WTC11 (cell line): ENCODE measurements around the gene SKP1. TPM values are rescaled to one million over a fixed set of nuclear protein-coding genes. Genes with fewer than 3 reads are reported as not detected.

Experiments
- ATF3 ChIP-seq: sonication (generic); formaldehyde crosslinking; conservative IDR thresholded peaks from 2 replicates; pipeline ENCODE4 v1.8.1; 2022; ENCODE audit warnings: mild to moderate bottlenecking, missing genetic modification reagents
- CREB1 ChIP-seq: sonication (generic); formaldehyde crosslinking; IDR thresholded peaks from 2 replicates; pipeline ENCODE4 v1.8.0; 2023; ENCODE audit warnings: mild to moderate bottlenecking, missing genetic modification reagents
- CTCF ChIP-seq: fragments of 200-600 bp; IDR thresholded peaks from 2 replicates; pipeline ENCODE4 v1.8.0; 2022; ENCODE audit warnings: antibody characterized with exemption
- ELF4 ChIP-seq: sonication (generic); formaldehyde crosslinking; IDR thresholded peaks from 2 replicates; pipeline ENCODE4 v1.8.1; 2022; ENCODE audit warnings: low read depth, mild to moderate bottlenecking, moderate library complexity, missing genetic modification reagents
- ETV6 ChIP-seq: sonication (generic); formaldehyde crosslinking; IDR thresholded peaks from 2 replicates; pipeline ENCODE4 v1.8.1; 2022; ENCODE audit warnings: mild to moderate bottlenecking, missing genetic modification reagents
- FOXK1 ChIP-seq: sonication (generic); formaldehyde crosslinking; IDR thresholded peaks from 2 replicates; pipeline ENCODE4 v1.8.0; 2022; ENCODE audit warnings: mild to moderate bottlenecking, moderate library complexity, missing genetic modification reagents
- MLX ChIP-seq: sonication (generic); formaldehyde crosslinking; IDR thresholded peaks from 2 replicates; pipeline ENCODE4 v1.8.1; 2023; ENCODE audit warnings: mild to moderate bottlenecking, missing genetic modification reagents, moderate library complexity
- MXD4 ChIP-seq: fragments of 250-450 bp; sonication (Bioruptor Pico); IDR thresholded peaks from 2 replicates; pipeline ENCODE4 v1.8.0; 2021; ENCODE audit warnings: mild to moderate bottlenecking, moderate library complexity, borderline replicate concordance
- MYBL2 ChIP-seq: sonication (generic); formaldehyde crosslinking; IDR thresholded peaks from 2 replicates; pipeline ENCODE4 v1.8.1; 2023; ENCODE audit warnings: mild to moderate bottlenecking, moderate library complexity, missing genetic modification reagents
- OVOL2 ChIP-seq: fragments of 250-450 bp; sonication (Bioruptor Pico); IDR thresholded peaks from 2 replicates; pipeline ENCODE4 v1.9.0; 2021; ENCODE audit warnings: mild to moderate bottlenecking, borderline replicate concordance
- ZNF219 ChIP-seq: sonication (generic); formaldehyde crosslinking; IDR thresholded peaks from 2 replicates; pipeline ENCODE4 v1.8.0; 2023; ENCODE audit warnings: missing genetic modification reagents, mild to moderate bottlenecking, borderline replicate concordance
- ZNF263 ChIP-seq: sonication (generic); formaldehyde crosslinking; IDR thresholded peaks from 2 replicates; pipeline ENCODE4 v1.8.1; 2022; ENCODE audit warnings: low read depth, mild to moderate bottlenecking, moderate library complexity, missing genetic modification reagents
- total RNA-seq: library from RNA; stranded (reverse); gene quantifications from 3 replicates; pipeline ENCODE4 v1.2.3, GENCODE V29; 2021
- TF ChIP-seq, protein P1 (sequence below): fragments of 250-450 bp; sonication (Bioruptor Pico); IDR thresholded peaks from 2 replicates; pipeline ENCODE4 v1.8.0; 2021; ENCODE audit warnings: mild to moderate bottlenecking
- TF ChIP-seq, protein P2 (sequence below): sonication (generic); formaldehyde crosslinking; IDR thresholded peaks from 2 replicates; pipeline ENCODE4 v1.8.0; 2022; ENCODE audit warnings: missing genetic modification reagents
- TF ChIP-seq, protein P3 (sequence below): sonication (generic); formaldehyde crosslinking; IDR thresholded peaks from 2 replicates; pipeline ENCODE4 v1.8.1; 2022; ENCODE audit warnings: low read depth, mild to moderate bottlenecking, moderate library complexity, missing genetic modification reagents, borderline replicate concordance

The SKP1 gene
- total RNA-seq, 1 experiment from 2014 or later = 285 TPM

DNA sequence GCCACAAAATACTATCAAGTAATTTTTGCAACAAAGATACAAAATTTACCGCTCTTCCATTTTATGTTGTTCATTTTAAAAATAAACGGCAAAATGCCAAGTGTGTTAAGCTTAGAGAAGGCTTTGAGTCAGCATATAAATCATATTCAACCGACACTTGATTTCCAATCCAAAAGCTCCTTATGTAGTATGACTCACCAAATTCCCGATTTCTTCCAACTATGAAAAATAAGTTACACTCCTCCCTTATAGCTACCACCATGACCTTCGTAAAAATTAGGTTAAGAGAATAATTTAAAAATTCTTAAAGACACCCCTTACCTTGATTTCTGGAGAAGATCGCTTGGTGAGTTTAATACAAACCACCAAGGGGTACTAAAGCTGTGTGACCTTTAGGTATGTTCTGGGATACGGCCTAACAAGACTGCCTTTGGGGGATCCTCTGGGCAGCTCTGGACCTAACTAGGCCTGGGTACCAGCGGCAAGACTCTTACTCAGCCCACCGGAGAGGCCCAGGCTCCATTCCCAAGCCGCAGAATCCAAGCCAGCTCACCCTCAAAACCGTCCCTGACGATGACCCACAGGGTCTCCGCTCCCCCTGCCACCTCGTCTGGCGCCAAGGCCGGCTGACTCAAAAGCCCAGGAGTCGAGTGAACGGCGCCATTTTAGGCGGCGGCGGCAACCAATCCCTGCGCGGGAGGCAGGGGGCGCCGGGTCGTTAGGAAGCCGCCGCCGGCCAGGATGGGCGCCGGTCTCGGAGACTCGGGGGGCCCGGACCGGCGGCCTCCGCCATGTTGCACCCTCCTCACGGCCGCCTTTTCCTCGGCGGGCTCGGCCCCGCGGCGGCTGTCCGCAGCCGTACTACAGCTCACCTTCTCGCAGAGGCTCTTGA, 48.4 kb upstream of the SKP1 start (continued):
- TF ChIP-seq MLX (CRISPR knock-in tag) (no peak), CREB1 (CRISPR knock-in tag) (no peak), MXD4 (no peak), FOXK1 (CRISPR knock-in tag) (0 out of 2 replicates have a peak, but pooled peaks have one; percentile 1), ZNF219 (CRISPR knock-in tag) (0 out of 2 replicates have a peak, but pooled peaks have one; percentile 3), ETV6 (no peak), ATF3 (no peak), ZNF263 (CRISPR knock-in tag) (no peak), OVOL2 (CRISPR knock-in tag) (no peak), CTCF (no peak), MYBL2 (CRISPR knock-in tag) (0 out of 2 replicates have a peak, but pooled peaks have one; percentile 10), ELF4 (CRISPR knock-in tag) (no peak)
- TF ChIP-seq, protein P1, sequence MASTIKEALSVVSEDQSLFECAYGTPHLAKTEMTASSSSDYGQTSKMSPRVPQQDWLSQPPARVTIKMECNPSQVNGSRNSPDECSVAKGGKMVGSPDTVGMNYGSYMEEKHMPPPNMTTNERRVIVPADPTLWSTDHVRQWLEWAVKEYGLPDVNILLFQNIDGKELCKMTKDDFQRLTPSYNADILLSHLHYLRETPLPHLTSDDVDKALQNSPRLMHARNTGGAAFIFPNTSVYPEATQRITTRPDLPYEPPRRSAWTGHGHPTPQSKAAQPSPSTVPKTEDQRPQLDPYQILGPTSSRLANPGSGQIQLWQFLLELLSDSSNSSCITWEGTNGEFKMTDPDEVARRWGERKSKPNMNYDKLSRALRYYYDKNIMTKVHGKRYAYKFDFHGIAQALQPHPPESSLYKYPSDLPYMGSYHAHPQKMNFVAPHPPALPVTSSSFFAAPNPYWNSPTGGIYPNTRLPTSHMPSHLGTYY = no peak
- TF ChIP-seq, protein P2, sequence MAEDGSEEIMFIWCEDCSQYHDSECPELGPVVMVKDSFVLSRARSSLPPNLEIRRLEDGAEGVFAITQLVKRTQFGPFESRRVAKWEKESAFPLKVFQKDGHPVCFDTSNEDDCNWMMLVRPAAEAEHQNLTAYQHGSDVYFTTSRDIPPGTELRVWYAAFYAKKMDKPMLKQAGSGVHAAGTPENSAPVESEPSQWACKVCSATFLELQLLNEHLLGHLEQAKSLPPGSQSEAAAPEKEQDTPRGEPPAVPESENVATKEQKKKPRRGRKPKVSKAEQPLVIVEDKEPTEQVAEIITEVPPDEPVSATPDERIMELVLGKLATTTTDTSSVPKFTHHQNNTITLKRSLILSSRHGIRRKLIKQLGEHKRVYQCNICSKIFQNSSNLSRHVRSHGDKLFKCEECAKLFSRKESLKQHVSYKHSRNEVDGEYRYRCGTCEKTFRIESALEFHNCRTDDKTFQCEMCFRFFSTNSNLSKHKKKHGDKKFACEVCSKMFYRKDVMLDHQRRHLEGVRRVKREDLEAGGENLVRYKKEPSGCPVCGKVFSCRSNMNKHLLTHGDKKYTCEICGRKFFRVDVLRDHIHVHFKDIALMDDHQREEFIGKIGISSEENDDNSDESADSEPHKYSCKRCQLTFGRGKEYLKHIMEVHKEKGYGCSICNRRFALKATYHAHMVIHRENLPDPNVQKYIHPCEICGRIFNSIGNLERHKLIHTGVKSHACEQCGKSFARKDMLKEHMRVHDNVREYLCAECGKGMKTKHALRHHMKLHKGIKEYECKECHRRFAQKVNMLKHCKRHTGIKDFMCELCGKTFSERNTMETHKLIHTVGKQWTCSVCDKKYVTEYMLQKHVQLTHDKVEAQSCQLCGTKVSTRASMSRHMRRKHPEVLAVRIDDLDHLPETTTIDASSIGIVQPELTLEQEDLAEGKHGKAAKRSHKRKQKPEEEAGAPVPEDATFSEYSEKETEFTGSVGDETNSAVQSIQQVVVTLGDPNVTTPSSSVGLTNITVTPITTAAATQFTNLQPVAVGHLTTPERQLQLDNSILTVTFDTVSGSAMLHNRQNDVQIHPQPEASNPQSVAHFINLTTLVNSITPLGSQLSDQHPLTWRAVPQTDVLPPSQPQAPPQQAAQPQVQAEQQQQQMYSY (CRISPR knock-in tag) = peak; percentile 89
- TF ChIP-seq, protein P3, sequence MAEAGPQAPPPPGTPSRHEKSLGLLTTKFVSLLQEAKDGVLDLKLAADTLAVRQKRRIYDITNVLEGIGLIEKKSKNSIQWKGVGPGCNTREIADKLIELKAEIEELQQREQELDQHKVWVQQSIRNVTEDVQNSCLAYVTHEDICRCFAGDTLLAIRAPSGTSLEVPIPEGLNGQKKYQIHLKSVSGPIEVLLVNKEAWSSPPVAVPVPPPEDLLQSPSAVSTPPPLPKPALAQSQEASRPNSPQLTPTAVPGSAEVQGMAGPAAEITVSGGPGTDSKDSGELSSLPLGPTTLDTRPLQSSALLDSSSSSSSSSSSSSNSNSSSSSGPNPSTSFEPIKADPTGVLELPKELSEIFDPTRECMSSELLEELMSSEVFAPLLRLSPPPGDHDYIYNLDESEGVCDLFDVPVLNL (CRISPR knock-in tag) = no peak
